Caco-2 (cell line): ENCODE measurements around the gene SOX1. TPM values are rescaled to one million over a fixed set of nuclear protein-coding genes. Genes with fewer than 3 reads are reported as not detected.

Experiments
- BruUV-seq: library from RNA; stranded (reverse); fragments of 400-500 nt; replicated peaks from 2 replicates; lab custom pipeline; 2021; lab: Mats Ljungman, UMichigan
- CTCF ChIA-PET: fragments of 300-600 bp; sonication (Branson Sonifier 250); formaldehyde crosslinking; loops from one replicate; lab custom pipeline; 2022; ENCODE audit warnings: antibody characterized with exemption; lab: Charles Lee
- POLR2A ChIA-PET: fragments of 300-600 bp; sonication (Branson Sonifier 250); formaldehyde crosslinking; loops from one replicate; lab custom pipeline; 2022; ENCODE audit warnings: antibody characterized with exemption; lab: Charles Lee
- DNase-seq, 2 experiments: peaks; one replicate each; pipeline versions ENCODE4 v3.0.0 to v3.0.0-alpha.2; 2020 to 2022
- H3K27me3 ChIP-seq: replicated peaks from 2 replicates; pipeline ENCODE4 v1.6.0; 2011; ENCODE audit warnings: low read length; ENCODE audit not compliant: control insufficient read depth, insufficient read depth
- H3K36me3 ChIP-seq: 2 replicates; pipeline ENCODE4 v1.5.1; 2011; ENCODE audit warnings: low read length; ENCODE audit not compliant: control insufficient read depth, insufficient read depth
- H3K4me1 ChIP-seq: fragments of 250-450 bp; sonication (Bioruptor Pico); 2 replicates; pipeline ENCODE4 v1.5.1; 2020; ENCODE audit warnings: mild to moderate bottlenecking
- H3K4me3 ChIP-seq: 2 replicates; pipeline ENCODE4 v1.5.1; 2011; ENCODE audit warnings: low read depth, mild to moderate bottlenecking, control low read depth, low read length
- H3K9me3 ChIP-seq: fragments of 250-450 bp; sonication (Bioruptor Pico); 2 replicates; pipeline ENCODE4 v1.5.1; 2020; ENCODE audit warnings: mild to moderate bottlenecking, moderate library complexity
- H3K27ac Mint-ChIP-seq: one replicate; pipeline ENCODE4 v1.8.0; 2022; ENCODE audit warnings: mixed read lengths; ENCODE audit not compliant: unreplicated experiment
- H3K27me3 Mint-ChIP-seq: one replicate; pipeline ENCODE4 v1.8.0; 2022; ENCODE audit warnings: mixed read lengths; ENCODE audit not compliant: insufficient read depth, unreplicated experiment
- H3K36me3 Mint-ChIP-seq: one replicate; pipeline ENCODE4 v1.8.0; 2022; ENCODE audit warnings: mild to moderate bottlenecking, mixed read lengths; ENCODE audit not compliant: insufficient read depth, unreplicated experiment
- H3K4me1 Mint-ChIP-seq: one replicate; pipeline ENCODE4 v1.8.0; 2022; ENCODE audit warnings: low read depth, mixed read lengths; ENCODE audit not compliant: unreplicated experiment
- H3K4me3 Mint-ChIP-seq: one replicate; pipeline ENCODE4 v1.8.0; 2022; ENCODE audit warnings: mild to moderate bottlenecking, moderate library complexity, mixed read lengths; ENCODE audit not compliant: unreplicated experiment
- H3K9me3 Mint-ChIP-seq: one replicate; pipeline ENCODE4 v1.8.0; 2022; ENCODE audit warnings: mixed read lengths; ENCODE audit not compliant: unreplicated experiment
- CTCF ChIP-seq, 2 experiments: fragments of 200-600 bp in 1 of 2; IDR thresholded peaks; 1 replicate in 1 of 2; 2 replicates in 1 of 2; pipeline versions ENCODE4 v1.5.1 to v1.8.0; 2011 to 2022; ENCODE audit warnings: antibody characterized with exemption in 1 of 2, control low read depth in 1 of 2, inconsistent platforms in 1 of 2, low read depth in 1 of 2, low read length in 1 of 2, mild to moderate bottlenecking in 1 of 2, moderate library complexity in 1 of 2; ENCODE audit not compliant: insufficient read depth in 1 of 2, severe bottlenecking in 1 of 2, unreplicated experiment in 1 of 2
- intact Hi-C: fragments of 100-400 bp; cut with micrococcal nuclease; formaldehyde crosslinking; loops from one replicate; pipeline ENCODE4 v1.10.0; 2022; ENCODE audit not compliant: unreplicated experiment
- total RNA-seq: library from RNA; stranded (reverse); gene quantifications from 2 replicates; pipeline ENCODE4 v1.2.3, GENCODE V29; 2022

SOX1 gene
- total RNA-seq, 1 experiment from 2014 or later, result 1.7 TPM

GRCh38 chr13:112059457-112060281, 7.3 kb upstream of the SOX1 start:
- H3K9me3 Mint-ChIP-seq, result no peaks in the 10 kb centered on the region
- no peaks in the 10 kb centered on the region for H3K9me3 ChIP-seq
- no peak for TF ChIP-seq CTCF (IDR thresholded peaks at IDR 0.05; ENCODE audit: insufficient read depth in 1 of 2, low read depth in 1 of 2, low read length in 1 of 2, severe bottlenecking in 1 of 2, unreplicated experiment in 1 of 2)
- no peaks in the 10 kb centered on the region for H3K36me3 ChIP-seq
- no peak overlapping the region for H3K4me3 ChIP-seq
- no peak overlapping the region for H3K27ac Mint-ChIP-seq
- H3K27me3 Mint-ChIP-seq, result peaks cover 40% of the 10 kb centered on the region
- DNase-seq, result no peak
- intact Hi-C loops, result no loop called here
- H3K4me3 Mint-ChIP-seq, result no peak overlapping the region
- CTCF ChIA-PET, result no interaction called here
- H3K36me3 Mint-ChIP-seq, result no peaks in the 10 kb centered on the region
- no peaks in the 10 kb centered on the region for H3K4me1 Mint-ChIP-seq
- no TSS peak for BruUV-seq
- no peaks in the 10 kb centered on the region for H3K27me3 ChIP-seq
- POLR2A ChIA-PET, result no interaction called here
- H3K4me1 ChIP-seq, result no peaks in the 10 kb centered on the region

DNA sequence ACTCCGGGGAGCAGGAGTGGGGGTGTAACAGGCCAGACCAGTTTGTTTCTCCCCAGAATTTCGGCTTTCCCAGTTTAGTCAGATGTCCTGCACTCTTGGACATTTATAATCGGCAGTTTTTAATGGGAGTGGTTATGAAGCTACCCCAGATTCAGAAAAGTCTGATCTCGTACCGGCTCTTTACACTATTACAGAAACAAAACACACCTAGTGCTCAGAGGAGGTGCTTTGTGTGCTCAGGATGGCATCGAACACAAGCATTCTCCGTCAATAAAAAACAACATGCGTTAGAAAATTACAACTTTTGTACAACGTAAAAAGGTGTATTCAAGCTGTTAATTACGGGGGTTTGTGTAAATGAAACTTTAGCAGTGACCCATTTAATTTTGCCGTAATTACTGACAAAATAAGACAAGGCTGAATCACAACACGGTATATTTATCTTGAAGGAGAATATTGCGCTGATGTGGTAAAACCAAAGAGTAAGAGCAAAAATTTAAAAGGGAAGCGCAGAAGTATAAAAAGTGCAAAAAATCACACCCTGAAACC, 6.6 kb upstream of the SOX1 start:
- Mint-ChIP-seq H3K36me3 (no peaks in the 10 kb centered on the region), H3K4me3 (no peak overlapping the region), H3K27ac (no peak overlapping the region), H3K27me3 (peaks cover 34% of the 10 kb centered on the region), H3K4me1 (no peaks in the 10 kb centered on the region), H3K9me3 (no peaks in the 10 kb centered on the region)
- CTCF ChIA-PET, result no interaction called here
- Histone ChIP-seq H3K36me3 (no peaks in the 10 kb centered on the region), H3K9me3 (no peaks in the 10 kb centered on the region), H3K27me3 (no peaks in the 10 kb centered on the region), H3K4me3 (no peak overlapping the region), H3K4me1 (no peaks in the 10 kb centered on the region)
- intact Hi-C loops, result no loop called here
- POLR2A ChIA-PET, result no interaction called here
- TF ChIP-seq CTCF (IDR thresholded peaks at IDR 0.05; ENCODE audit: insufficient read depth in 1 of 2, low read depth in 1 of 2, low read length in 1 of 2, severe bottlenecking in 1 of 2, unreplicated experiment in 1 of 2), result no peak
- no peak for DNase-seq
- no TSS peak for BruUV-seq

DNA sequence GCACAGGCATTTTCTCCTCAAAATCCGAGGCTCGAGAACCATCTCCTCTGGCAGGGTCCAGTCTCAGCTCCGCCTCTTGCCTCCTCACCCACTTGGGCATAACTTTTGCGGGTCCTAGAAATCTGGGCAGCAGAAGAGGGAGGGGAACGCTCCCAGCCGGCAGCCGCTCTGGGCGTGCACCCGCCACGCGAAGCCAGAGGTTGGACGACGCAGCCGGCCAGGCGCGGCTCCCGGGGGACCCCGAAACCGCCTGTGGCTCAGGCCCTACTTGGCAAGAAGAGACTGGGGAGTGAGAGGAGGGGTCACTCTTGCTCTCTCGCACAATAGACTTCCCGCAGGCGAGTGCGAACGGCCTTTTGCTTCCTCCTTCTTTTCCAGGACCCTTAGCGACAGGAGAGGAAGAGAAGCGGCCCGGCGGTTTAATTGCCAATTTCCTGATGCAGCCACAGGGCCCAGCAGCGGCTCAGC, 6.0 kb upstream of the SOX1 start:
- H3K36me3 Mint-ChIP-seq, result no peaks in the 10 kb centered on the region
- Histone ChIP-seq H3K9me3 (no peaks in the 10 kb centered on the region), H3K36me3 (no peaks in the 10 kb centered on the region), H3K4me1 (no peaks in the 10 kb centered on the region), H3K4me3 (no peak overlapping the region), H3K27me3 (no peaks in the 10 kb centered on the region; the same call in 1 of the 2 replicates)
- no peaks in the 10 kb centered on the region for H3K4me1 Mint-ChIP-seq
- TF ChIP-seq CTCF (IDR thresholded peaks at IDR 0.05; ENCODE audit: insufficient read depth in 1 of 2, low read depth in 1 of 2, low read length in 1 of 2, severe bottlenecking in 1 of 2, unreplicated experiment in 1 of 2), result no peak
- ChIA-PET POLR2A (no interaction called here), CTCF (no interaction called here)
- no peaks in the 10 kb centered on the region for H3K9me3 Mint-ChIP-seq
- intact Hi-C loops, result no loop called here
- H3K27ac Mint-ChIP-seq, result no peak overlapping the region
- BruUV-seq, result no TSS peak
- H3K27me3 Mint-ChIP-seq, result peaks cover 31% of the 10 kb centered on the region
- DNase-seq, result no peak
- no peak overlapping the region for H3K4me3 Mint-ChIP-seq
